ENCODE data around the gene MELK. TPM values are rescaled to one million over a fixed set of nuclear protein-coding genes. Genes with fewer than 3 reads are reported as not detected.

Gene MELK
- total and polyA plus RNA-seq, 10 of the 15 experiments (the other 5 are each of a cell fraction or from before 2014, with no cell fraction given) = 38.7 to 80.3 (median 51.6) TPM

GRCh38 chr9:36609306-36609705, 36.6 kb downstream of the MELK start:
- no peak overlapping the region for H3K4me3 ChIP-seq
- no TSS peak for BruUV-seq (replicated peaks)
- 86% methylated on average over 1 of the region's 2 CpGs for WGBS (ENCODE audit: insufficient coverage, insufficient replicate concordance, low lambda C conversion rate, missing lambda C conversion rate)
- intact Hi-C loops (cut with micrococcal nuclease; ENCODE audit: unreplicated experiment) (no loop called here), in situ Hi-C loops (cut with MboI) (no loop called here)
- no peak overlapping the region for H3K9ac ChIP-seq (ENCODE audit: control insufficient read depth, insufficient read depth, low read length)
- SMC1A ChIA-PET (ENCODE audit: uncharacterized antibody, unreplicated experiment) = interaction anchor here (1.5 kb wide), 1 partner anchor 122 kb away, joined by 3 read pairs; no protein-coding TSS in a partner anchor
- no peak for TF ChIP-seq NKRF (conservative IDR thresholded peaks at IDR 0.05)
- H4K20me1 ChIP-seq (ENCODE audit: control insufficient read depth, insufficient read depth) = no peaks in the 10 kb centered on the region
- POLR2A ChIA-PET = no interaction called here
- DNase-seq (ENCODE audit: low read depth, low spot score) (no peak), FAIRE-seq (no peak), ATAC-seq (no peak)
- H3K27me3 ChIP-seq (replicated peaks in 1 of 2; ENCODE audit: control insufficient read depth in 2 of 2, insufficient read depth in 2 of 2, low read length in 1 of 2) = no peaks in the 10 kb centered on the region
- H3K4me2 ChIP-seq (ENCODE audit: control insufficient read depth, insufficient read depth) = no peak overlapping the region
- peaks cover 15 to 16% of the 10 kb centered on the region in 2 experiments; a peak in 3 of 4 replicates for H3K36me3 ChIP-seq (ENCODE audit: control insufficient read depth in 2 of 2, insufficient read depth in 2 of 2, low read length in 1 of 2)
- CTCF ChIA-PET = interaction anchor here (1.7 to 2.7 kb wide), 3 partner anchors 11 to 202 kb away, joined by 6 to 9 read pairs (median 7); no protein-coding TSS in a partner anchor
- H3K27ac ChIP-seq (ENCODE audit: control insufficient read depth, insufficient read depth) = no peak overlapping the region
- H3K4me1 ChIP-seq (ENCODE audit: control insufficient read depth, insufficient read depth, low read length) = no peaks in the 10 kb centered on the region
- no peaks in the 10 kb centered on the region for H3K9me3 ChIP-seq (replicated peaks; ENCODE audit: control insufficient read depth, insufficient read depth, low read length)
- no peaks in the 10 kb centered on the region for H3K79me2 ChIP-seq (ENCODE audit: control insufficient read depth, insufficient read depth, low read length)
- no peak overlapping the region for H2AFZ ChIP-seq (ENCODE audit: control insufficient read depth, low read depth, low read length)
- RAD21 ChIA-PET (ENCODE audit: unreplicated experiment) = no interaction called here

- Histone ChIP-seq H4K20me1 (ENCODE audit: control insufficient read depth, insufficient read depth) (no peaks in the 10 kb centered on the region), H2AFZ (ENCODE audit: control insufficient read depth, low read depth, low read length) (no peak overlapping the region), H3K4me3 (no peak overlapping the region), H3K36me3 (ENCODE audit: control insufficient read depth in 2 of 2, insufficient read depth in 2 of 2, low read length in 1 of 2) (peaks cover 3 to 9% of the 10 kb centered on the region in 2 experiments), H3K4me1 (ENCODE audit: control insufficient read depth, insufficient read depth, low read length) (no peaks in the 10 kb centered on the region), H3K27me3 (replicated peaks in 1 of 2; ENCODE audit: control insufficient read depth in 2 of 2, insufficient read depth in 2 of 2, low read length in 1 of 2) (no peaks in the 10 kb centered on the region), H3K9me3 (replicated peaks; ENCODE audit: control insufficient read depth, insufficient read depth, low read length) (no peaks in the 10 kb centered on the region), H3K4me2 (ENCODE audit: control insufficient read depth, insufficient read depth) (no peak overlapping the region), H3K79me2 (ENCODE audit: control insufficient read depth, insufficient read depth, low read length) (no peaks in the 10 kb centered on the region), H3K9ac (ENCODE audit: control insufficient read depth, insufficient read depth, low read length) (no peak overlapping the region), H3K27ac (ENCODE audit: control insufficient read depth, insufficient read depth) (no peak overlapping the region)
- RAD21 ChIA-PET (ENCODE audit: unreplicated experiment) = no interaction called here
- FAIRE-seq (no peak), DNase-seq (ENCODE audit: low read depth, low spot score) (no peak), ATAC-seq (no peak)
- SMC1A ChIA-PET (ENCODE audit: uncharacterized antibody, unreplicated experiment) = interaction anchor here (1.1 kb wide), 1 partner anchor 11 kb away, joined by 3 read pairs; no protein-coding TSS in a partner anchor
- no peak for TF ChIP-seq CHD2 (IDR thresholded peaks at IDR 0.05; ENCODE audit: borderline replicate concordance, low read depth, low read length)
- no peak for TF ChIP-seq SPI1 (IDR thresholded peaks at IDR 0.05; ENCODE audit: borderline replicate concordance, insufficient read depth, low read depth, low read length)
- no peak for TF ChIP-seq ZBED1 (IDR thresholded peaks at IDR 0.05; ENCODE audit: borderline replicate concordance)
- no peak for TF ChIP-seq IRF3 (IDR thresholded peaks at IDR 0.05)
- no peak for TF ChIP-seq SMC3 (IDR thresholded peaks at IDR 0.05; ENCODE audit: borderline replicate concordance, low read length)
- no peak for TF ChIP-seq STAT3 (IDR thresholded peaks at IDR 0.05; ENCODE audit: low read depth, low read length)
- no peak for TF ChIP-seq KDM1A (IDR thresholded peaks at IDR 0.05; ENCODE audit: borderline replicate concordance)
- no peak for TF ChIP-seq BMI1 (IDR thresholded peaks at IDR 0.05; ENCODE audit: borderline replicate concordance)
- in situ Hi-C loops (cut with MboI) (no loop called here), intact Hi-C loops (cut with micrococcal nuclease; ENCODE audit: unreplicated experiment) (no loop called here)
- WGBS (ENCODE audit: insufficient coverage, insufficient replicate concordance, low lambda C conversion rate, missing lambda C conversion rate) = 98% methylated on average over 6 of the region's 6 CpGs
- BruUV-seq (replicated peaks) = no TSS peak
- POLR2A ChIA-PET = no interaction called here
- CTCF ChIA-PET = interaction anchor here (0.8 kb wide), 1 partner anchor 12 kb away, joined by 3 read pairs; no protein-coding TSS in a partner anchor
Observed at GRCh38 chr9:36622121-36622520, 49.4 kb downstream of the MELK start.

All from GM12878 (cell line).